ENCODE data around the gene TENM4. TPM values are rescaled to one million over a fixed set of nuclear protein-coding genes. Genes with fewer than 3 reads are reported as not detected.

Gene TENM4
- total RNA-seq, 1 donor from 2014 or later: 117 TPM

DNA sequence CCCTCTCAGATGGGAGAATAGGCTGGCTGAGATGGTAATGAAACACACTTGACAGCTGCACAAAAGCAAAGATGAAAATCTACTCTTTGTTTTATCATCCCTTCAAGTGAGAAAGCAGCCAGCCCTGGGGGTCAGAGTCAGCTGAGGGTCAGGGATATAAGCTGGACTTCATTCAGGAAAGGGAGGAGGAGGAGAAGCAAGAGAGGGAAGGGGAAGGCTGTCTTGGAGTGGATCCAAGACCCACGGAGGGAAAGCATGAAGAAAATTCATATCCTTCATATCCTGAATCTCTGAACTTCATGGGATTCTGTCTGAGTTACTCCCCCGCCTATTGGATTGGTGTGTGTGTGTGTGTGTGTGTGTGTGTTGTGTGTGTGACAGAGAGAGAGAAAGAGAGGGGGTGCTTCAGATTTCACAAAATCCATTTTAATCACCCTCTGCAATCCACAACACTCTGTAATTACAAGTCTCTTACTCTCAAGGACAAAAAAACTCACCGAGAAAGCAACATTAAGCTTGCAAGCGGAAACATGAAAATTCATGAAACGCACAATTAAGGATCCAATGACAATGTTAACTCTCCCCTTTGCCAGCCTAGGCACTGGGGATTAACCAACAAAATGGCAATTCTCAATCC lies 327.7 kb downstream of the TENM4 start:
- Mint-ChIP-seq H3K9me3 (ENCODE audit: low read depth) (no peaks in the 10 kb centered on the region), H3K4me3 (ENCODE audit: low read depth) (no peak overlapping the region), H3K27ac (peak overlapping the region; percentile 54), H3K36me3 (ENCODE audit: insufficient read depth) (peaks cover 2% of the 10 kb centered on the region), H3K4me1 (ENCODE audit: low read depth) (no peaks in the 10 kb centered on the region), H3K27me3 (no peaks in the 10 kb centered on the region)
- TF ChIP-seq, protein P1, sequence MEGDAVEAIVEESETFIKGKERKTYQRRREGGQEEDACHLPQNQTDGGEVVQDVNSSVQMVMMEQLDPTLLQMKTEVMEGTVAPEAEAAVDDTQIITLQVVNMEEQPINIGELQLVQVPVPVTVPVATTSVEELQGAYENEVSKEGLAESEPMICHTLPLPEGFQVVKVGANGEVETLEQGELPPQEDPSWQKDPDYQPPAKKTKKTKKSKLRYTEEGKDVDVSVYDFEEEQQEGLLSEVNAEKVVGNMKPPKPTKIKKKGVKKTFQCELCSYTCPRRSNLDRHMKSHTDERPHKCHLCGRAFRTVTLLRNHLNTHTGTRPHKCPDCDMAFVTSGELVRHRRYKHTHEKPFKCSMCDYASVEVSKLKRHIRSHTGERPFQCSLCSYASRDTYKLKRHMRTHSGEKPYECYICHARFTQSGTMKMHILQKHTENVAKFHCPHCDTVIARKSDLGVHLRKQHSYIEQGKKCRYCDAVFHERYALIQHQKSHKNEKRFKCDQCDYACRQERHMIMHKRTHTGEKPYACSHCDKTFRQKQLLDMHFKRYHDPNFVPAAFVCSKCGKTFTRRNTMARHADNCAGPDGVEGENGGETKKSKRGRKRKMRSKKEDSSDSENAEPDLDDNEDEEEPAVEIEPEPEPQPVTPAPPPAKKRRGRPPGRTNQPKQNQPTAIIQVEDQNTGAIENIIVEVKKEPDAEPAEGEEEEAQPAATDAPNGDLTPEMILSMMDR (IDR thresholded peaks at IDR 0.05; ENCODE audit: unreplicated experiment): no peak
- no peak for DNase-seq (ENCODE audit: low spot score, unreplicated experiment)

DNA sequence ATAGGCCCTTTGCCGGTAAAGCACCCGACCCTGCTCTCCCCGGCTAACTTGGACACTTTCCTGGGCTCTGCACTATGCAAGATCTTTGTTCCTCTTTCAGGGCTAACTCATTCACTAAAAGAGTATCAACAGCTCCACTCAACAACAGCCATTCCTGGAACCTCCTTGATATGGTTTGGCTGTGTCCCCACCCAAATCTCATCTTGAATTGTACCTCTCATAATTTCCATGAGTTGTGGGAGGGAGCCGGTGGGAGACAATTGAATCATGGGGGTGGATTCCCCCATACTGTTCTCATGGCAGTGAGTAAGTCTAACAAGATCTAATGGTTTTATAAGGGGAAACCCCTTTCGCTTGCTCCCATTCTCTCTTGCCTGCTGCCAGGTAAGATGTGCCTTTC lies 330.0 kb downstream of the TENM4 start:
- H3K36me3 Mint-ChIP-seq (ENCODE audit: insufficient read depth): peaks cover 2% of the 10 kb centered on the region
- TF ChIP-seq, protein P1 (IDR thresholded peaks at IDR 0.05; ENCODE audit: unreplicated experiment): no peak
- DNase-seq (ENCODE audit: low spot score, unreplicated experiment): no peak
- H3K4me1 Mint-ChIP-seq (ENCODE audit: low read depth): no peaks in the 10 kb centered on the region
- H3K27me3 Mint-ChIP-seq: no peaks in the 10 kb centered on the region
- no peaks in the 10 kb centered on the region for H3K9me3 Mint-ChIP-seq (ENCODE audit: low read depth)
- no peak overlapping the region for H3K27ac Mint-ChIP-seq
- H3K4me3 Mint-ChIP-seq (ENCODE audit: low read depth): no peak overlapping the region

DNA sequence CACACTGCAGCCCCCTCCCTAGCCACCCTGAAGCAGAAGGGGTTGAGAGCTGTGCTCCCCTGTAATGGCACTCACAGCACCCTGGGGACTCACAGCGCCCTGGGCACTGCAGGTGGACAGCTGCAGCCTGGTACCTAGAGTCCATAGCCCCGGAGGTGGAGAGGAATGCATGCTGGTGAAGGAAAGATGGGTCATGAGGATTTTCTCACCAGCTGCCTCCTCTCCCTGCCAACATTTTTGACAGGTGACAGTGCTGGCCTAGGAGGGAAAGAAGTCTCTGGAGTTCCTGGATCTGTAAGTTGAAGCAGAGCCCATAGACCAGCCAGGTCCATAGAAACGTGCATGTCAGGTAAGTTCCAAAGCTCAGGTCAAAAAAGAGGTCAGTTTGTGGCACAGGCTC lies 330.5 kb downstream of the TENM4 start:
- no peak for DNase-seq (ENCODE audit: low spot score, unreplicated experiment)
- Mint-ChIP-seq H3K27ac (no peak overlapping the region), H3K36me3 (ENCODE audit: insufficient read depth) (peaks cover 2% of the 10 kb centered on the region), H3K4me1 (ENCODE audit: low read depth) (no peaks in the 10 kb centered on the region), H3K27me3 (no peaks in the 10 kb centered on the region), H3K4me3 (ENCODE audit: low read depth) (no peak overlapping the region), H3K9me3 (ENCODE audit: low read depth) (no peaks in the 10 kb centered on the region)
- TF ChIP-seq, protein P1 (IDR thresholded peaks at IDR 0.05; ENCODE audit: unreplicated experiment): no peak

DNA sequence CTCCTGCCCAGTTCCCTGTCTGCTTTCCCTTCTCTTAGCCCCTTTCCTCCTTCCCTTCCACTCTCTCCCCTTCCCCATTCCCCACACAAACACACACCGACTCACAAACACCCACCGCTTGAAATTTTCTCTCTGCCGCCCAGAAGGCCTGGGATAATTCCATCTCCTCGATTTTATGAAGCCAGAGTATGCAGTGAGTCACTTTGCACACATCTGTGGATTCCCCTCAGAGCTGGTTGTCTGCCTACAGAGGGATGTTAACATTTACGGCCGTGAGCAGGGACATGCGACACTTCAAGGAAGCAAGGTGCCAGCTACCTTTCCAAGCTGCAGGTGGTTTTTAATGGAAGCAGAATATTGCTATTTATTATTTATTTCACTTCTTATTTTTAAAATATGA lies 332.0 kb downstream of the TENM4 start:
- no peak for DNase-seq (ENCODE audit: low spot score, unreplicated experiment)
- Mint-ChIP-seq H3K9me3 (ENCODE audit: low read depth) (no peaks in the 10 kb centered on the region), H3K36me3 (ENCODE audit: insufficient read depth) (no peaks in the 10 kb centered on the region), H3K27ac (peak overlapping the region; percentile 31), H3K4me1 (ENCODE audit: low read depth) (no peaks in the 10 kb centered on the region), H3K4me3 (ENCODE audit: low read depth) (no peak overlapping the region), H3K27me3 (no peaks in the 10 kb centered on the region)
- TF ChIP-seq, protein P1 (IDR thresholded peaks at IDR 0.05; ENCODE audit: unreplicated experiment): no peak

DNA sequence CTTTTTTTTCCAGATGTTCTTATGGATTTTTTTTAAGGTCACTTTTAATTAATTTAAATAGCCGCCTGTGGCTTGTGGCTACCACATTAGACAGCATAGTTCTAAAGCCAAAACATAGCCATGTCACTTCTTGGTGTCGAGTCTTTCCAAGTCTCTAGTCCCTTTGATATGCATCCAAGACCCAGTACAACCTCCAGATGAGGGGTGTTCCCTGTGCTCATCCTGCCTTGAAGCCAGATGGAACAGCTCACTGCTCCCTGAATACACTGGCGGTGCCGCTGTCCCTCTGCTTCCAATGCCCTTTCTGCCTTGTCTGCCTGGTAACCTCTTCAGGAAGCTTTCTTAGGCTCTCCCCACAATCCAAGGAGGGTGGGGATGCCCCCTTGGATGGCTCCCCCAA lies 338.0 kb downstream of the TENM4 start:
- no peak for DNase-seq (ENCODE audit: low spot score, unreplicated experiment)
- H3K9me3 Mint-ChIP-seq (ENCODE audit: low read depth): no peaks in the 10 kb centered on the region
- no peak overlapping the region for H3K4me3 Mint-ChIP-seq (ENCODE audit: low read depth)
- H3K4me1 Mint-ChIP-seq (ENCODE audit: low read depth): peaks cover 7% of the 10 kb centered on the region
- TF ChIP-seq, protein P1 (IDR thresholded peaks at IDR 0.05; ENCODE audit: unreplicated experiment): no peak
- H3K27me3 Mint-ChIP-seq: no peaks in the 10 kb centered on the region
- no peaks in the 10 kb centered on the region for H3K36me3 Mint-ChIP-seq (ENCODE audit: insufficient read depth)
- H3K27ac Mint-ChIP-seq: no peak overlapping the region

Data from progenitor cell of endocrine pancreas (in vitro differentiated cells).